Spleen (tissue), 7 donors: Measurements from ENCODE around the gene AAR2.

Experiments used
- POLR2A ChIP-seq, 3 donors: fragments of 450-650 bp; IDR thresholded peaks; one replicate each; pipeline ENCODE4 v1.5.1; 2017; ENCODE audit warnings: antibody characterized with exemption in 3 of 3, mild to moderate bottlenecking in 1 of 3
- POLR2AphosphoS5 ChIP-seq, 3 donors: sonication (generic); formaldehyde crosslinking; IDR thresholded peaks; one replicate each; pipeline ENCODE4 v1.5.1; 2017; ENCODE audit warnings: antibody characterized with exemption in 3 of 3
- TF ChIP-seq, protein P1 (sequence below), 11 experiments: fragments of 200-600 bp in 7 of 11; fragments of 450-650 bp in 4 of 11; sonication (generic) in 4 of 11; IDR thresholded peaks in 8 of 11; conservative IDR thresholded peaks in 3 of 11; 1 replicate in 7 of 11; 2 replicates in 4 of 11; pipeline versions ENCODE4 v1.4.0 to v1.8.0; 2016 to 2021; ENCODE audit warnings: antibody characterized with exemption in 11 of 11, inconsistent platforms in 4 of 11, mild to moderate bottlenecking in 1 of 11
- donor health status: DM: no; HTN: no; CAD: no; lungs with moderate emphysema.
- donor health status: DM: no; HTN: no; CAD: no.
- donor health status: DM: no; HTN: no; CAD: no.

GRCh38 chr20:36246401-36246800, 10.1 kb downstream of the AAR2 start:
- TF ChIP-seq, protein P1, sequence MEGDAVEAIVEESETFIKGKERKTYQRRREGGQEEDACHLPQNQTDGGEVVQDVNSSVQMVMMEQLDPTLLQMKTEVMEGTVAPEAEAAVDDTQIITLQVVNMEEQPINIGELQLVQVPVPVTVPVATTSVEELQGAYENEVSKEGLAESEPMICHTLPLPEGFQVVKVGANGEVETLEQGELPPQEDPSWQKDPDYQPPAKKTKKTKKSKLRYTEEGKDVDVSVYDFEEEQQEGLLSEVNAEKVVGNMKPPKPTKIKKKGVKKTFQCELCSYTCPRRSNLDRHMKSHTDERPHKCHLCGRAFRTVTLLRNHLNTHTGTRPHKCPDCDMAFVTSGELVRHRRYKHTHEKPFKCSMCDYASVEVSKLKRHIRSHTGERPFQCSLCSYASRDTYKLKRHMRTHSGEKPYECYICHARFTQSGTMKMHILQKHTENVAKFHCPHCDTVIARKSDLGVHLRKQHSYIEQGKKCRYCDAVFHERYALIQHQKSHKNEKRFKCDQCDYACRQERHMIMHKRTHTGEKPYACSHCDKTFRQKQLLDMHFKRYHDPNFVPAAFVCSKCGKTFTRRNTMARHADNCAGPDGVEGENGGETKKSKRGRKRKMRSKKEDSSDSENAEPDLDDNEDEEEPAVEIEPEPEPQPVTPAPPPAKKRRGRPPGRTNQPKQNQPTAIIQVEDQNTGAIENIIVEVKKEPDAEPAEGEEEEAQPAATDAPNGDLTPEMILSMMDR (IDR thresholded peaks at IDR 0.05 in 8 of 11, conservative IDR thresholded peaks at IDR 0.05 in 3 of 11), result no peak
- TF ChIP-seq POLR2A (IDR thresholded peaks at IDR 0.05), result no peak
- TF ChIP-seq POLR2AphosphoS5 (IDR thresholded peaks at IDR 0.05), result no peak
